ENCODE measurements around the gene GSTP1. TPM values are rescaled to one million over a fixed set of nuclear protein-coding genes. Genes with fewer than 3 reads are reported as not detected.
"Not testable (repeated sequence)": the region's sequence is repeated elsewhere in the genome, so short reads cannot be mapped to it uniquely, and the experiment has no call there.

GSTP1 gene
- total RNA-seq, 1 experiment from 2014 or later = 838 TPM

GRCh38 chr11:67617243-67617953 is 33.8 kb downstream of the GSTP1 start:
- Mint-ChIP-seq H3K27ac (ENCODE audit: unreplicated experiment) (peak overlapping the region; percentile 39), H3K36me3 (ENCODE audit: insufficient read depth, unreplicated experiment) (peaks cover 22% of the 10 kb centered on the region), H3K4me3 (ENCODE audit: low read depth, unreplicated experiment) (no peak overlapping the region), H3K27me3 (ENCODE audit: unreplicated experiment) (no peaks in the 10 kb centered on the region), H3K9me3 (ENCODE audit: low read depth, unreplicated experiment) (no peaks in the 10 kb centered on the region), H3K4me1 (ENCODE audit: low read depth, unreplicated experiment) (peaks cover 16% of the 10 kb centered on the region)
- TF ChIP-seq CTCF (IDR thresholded peaks at IDR 0.05; ENCODE audit: unreplicated experiment) = no peak
- BruUV-seq (replicated peaks) = no TSS peak
- intact Hi-C loops (cut with micrococcal nuclease; ENCODE audit: unreplicated experiment) = no loop called here
- CTCF ChIA-PET = interaction anchor here (0.6 kb wide), 1 partner anchor 298 kb away, joined by 3 read pairs; no protein-coding TSS in a partner anchor
- no peak for DNase-seq

- H3K27ac Mint-ChIP-seq (ENCODE audit: unreplicated experiment); CTCF ChIA-PET; H3K4me3 Mint-ChIP-seq (ENCODE audit: low read depth, unreplicated experiment); BruUV-seq (replicated peaks); H3K27me3 Mint-ChIP-seq (ENCODE audit: unreplicated experiment); DNase-seq; H3K9me3 Mint-ChIP-seq (ENCODE audit: low read depth, unreplicated experiment); intact Hi-C loops (cut with micrococcal nuclease; ENCODE audit: unreplicated experiment): not testable (repeated sequence)
- Mint-ChIP-seq H3K4me1 (ENCODE audit: low read depth, unreplicated experiment) (peaks cover 16% of the 10 kb centered on the region), H3K36me3 (ENCODE audit: insufficient read depth, unreplicated experiment) (peaks cover 15% of the 10 kb centered on the region)
These were observed 35.5 kb downstream of the GSTP1 start for GRCh38 chr11:67618901-67619659.

GRCh38 chr11:67619683-67620618 is 36.3 kb downstream of the GSTP1 start:
- H3K27ac Mint-ChIP-seq (ENCODE audit: unreplicated experiment); H3K9me3 Mint-ChIP-seq (ENCODE audit: low read depth, unreplicated experiment); H3K27me3 Mint-ChIP-seq (ENCODE audit: unreplicated experiment); H3K4me1 Mint-ChIP-seq (ENCODE audit: low read depth, unreplicated experiment); H3K4me3 Mint-ChIP-seq (ENCODE audit: low read depth, unreplicated experiment); CTCF ChIA-PET; DNase-seq; BruUV-seq (replicated peaks); intact Hi-C loops (cut with micrococcal nuclease; ENCODE audit: unreplicated experiment); H3K36me3 Mint-ChIP-seq (ENCODE audit: insufficient read depth, unreplicated experiment): not testable (repeated sequence)

- BruUV-seq (replicated peaks); H3K27me3 Mint-ChIP-seq (ENCODE audit: unreplicated experiment); H3K9me3 Mint-ChIP-seq (ENCODE audit: low read depth, unreplicated experiment); CTCF ChIA-PET; H3K27ac Mint-ChIP-seq (ENCODE audit: unreplicated experiment); H3K4me1 Mint-ChIP-seq (ENCODE audit: low read depth, unreplicated experiment); H3K4me3 Mint-ChIP-seq (ENCODE audit: low read depth, unreplicated experiment); H3K36me3 Mint-ChIP-seq (ENCODE audit: insufficient read depth, unreplicated experiment); DNase-seq; intact Hi-C loops (cut with micrococcal nuclease; ENCODE audit: unreplicated experiment): not testable (repeated sequence)
These were observed 37.0 kb downstream of the GSTP1 start for GRCh38 chr11:67620621-67621020.

GRCh38 chr11:67621928-67622327 is 38.3 kb downstream of the GSTP1 start:
- H3K27ac Mint-ChIP-seq (ENCODE audit: unreplicated experiment); H3K36me3 Mint-ChIP-seq (ENCODE audit: insufficient read depth, unreplicated experiment); DNase-seq; H3K27me3 Mint-ChIP-seq (ENCODE audit: unreplicated experiment); H3K4me1 Mint-ChIP-seq (ENCODE audit: low read depth, unreplicated experiment); intact Hi-C loops (cut with micrococcal nuclease; ENCODE audit: unreplicated experiment); H3K4me3 Mint-ChIP-seq (ENCODE audit: low read depth, unreplicated experiment); H3K9me3 Mint-ChIP-seq (ENCODE audit: low read depth, unreplicated experiment); BruUV-seq (replicated peaks); CTCF ChIA-PET: not testable (repeated sequence)

GRCh38 chr11:67622905-67623304 is 39.3 kb downstream of the GSTP1 start:
- H3K27me3 Mint-ChIP-seq (ENCODE audit: unreplicated experiment); H3K36me3 Mint-ChIP-seq (ENCODE audit: insufficient read depth, unreplicated experiment); H3K4me3 Mint-ChIP-seq (ENCODE audit: low read depth, unreplicated experiment); H3K4me1 Mint-ChIP-seq (ENCODE audit: low read depth, unreplicated experiment); intact Hi-C loops (cut with micrococcal nuclease; ENCODE audit: unreplicated experiment); DNase-seq; H3K9me3 Mint-ChIP-seq (ENCODE audit: low read depth, unreplicated experiment); BruUV-seq (replicated peaks); CTCF ChIA-PET; H3K27ac Mint-ChIP-seq (ENCODE audit: unreplicated experiment): not testable (repeated sequence)

GRCh38 chr11:67623795-67624194 is 40.2 kb downstream of the GSTP1 start:
- H3K9me3 Mint-ChIP-seq (ENCODE audit: low read depth, unreplicated experiment); H3K4me1 Mint-ChIP-seq (ENCODE audit: low read depth, unreplicated experiment); BruUV-seq (replicated peaks); intact Hi-C loops (cut with micrococcal nuclease; ENCODE audit: unreplicated experiment); H3K27me3 Mint-ChIP-seq (ENCODE audit: unreplicated experiment); H3K27ac Mint-ChIP-seq (ENCODE audit: unreplicated experiment); H3K36me3 Mint-ChIP-seq (ENCODE audit: insufficient read depth, unreplicated experiment); DNase-seq; H3K4me3 Mint-ChIP-seq (ENCODE audit: low read depth, unreplicated experiment): not testable (repeated sequence)
- CTCF ChIA-PET = interaction anchor here (1.2 kb wide), 1 partner anchor 51 kb away, joined by 3 read pairs; no protein-coding TSS in a partner anchor

- CTCF ChIA-PET; DNase-seq; H3K27me3 Mint-ChIP-seq (ENCODE audit: unreplicated experiment); H3K27ac Mint-ChIP-seq (ENCODE audit: unreplicated experiment); H3K4me3 Mint-ChIP-seq (ENCODE audit: low read depth, unreplicated experiment); intact Hi-C loops (cut with micrococcal nuclease; ENCODE audit: unreplicated experiment); H3K4me1 Mint-ChIP-seq (ENCODE audit: low read depth, unreplicated experiment); BruUV-seq (replicated peaks); H3K9me3 Mint-ChIP-seq (ENCODE audit: low read depth, unreplicated experiment): not testable (repeated sequence)
- peaks cover 11% of the 10 kb centered on the region for H3K36me3 Mint-ChIP-seq (ENCODE audit: insufficient read depth, unreplicated experiment)
These were observed 42.7 kb downstream of the GSTP1 start for GRCh38 chr11:67626131-67626833.
